IMR-90 (cell line): ENCODE measurements around the gene CADM2. TPM values are rescaled to one million over a fixed set of nuclear protein-coding genes. Genes with fewer than 3 reads are reported as not detected.

Experiments used
- ATAC-seq: fragments of 200-7000 bp; cut with Tn5 transposase; 2 replicates; pipeline ENCODE4 v1.9.1; 2020; ENCODE audit warnings: low read depth, mild to moderate bottlenecking, moderate library complexity
- BruUV-seq: library from RNA; stranded (reverse); fragments of 400-500 nt; replicated peaks from 2 replicates; lab custom pipeline; 2021; lab: Mats Ljungman, UMichigan
- CTCF ChIA-PET: fragments of 300-600 bp; formaldehyde crosslinking; extraction: SDS; loops from one replicate; lab custom pipeline; 2021; ENCODE audit warnings: antibody characterized with exemption; lab: Yijun Ruan, JAX
- POLR2A ChIA-PET: fragments of 300-600 bp; sonication (Branson Sonifier 250); formaldehyde crosslinking; loops from one replicate; lab custom pipeline; 2022; ENCODE audit warnings: antibody characterized with exemption; ENCODE audit not compliant: unreplicated experiment; lab: Charles Lee
- DNase-seq: peaks from one replicate; pipeline ENCODE4 v3.0.0; 2013
- H2AFZ ChIP-seq: replicated peaks from 2 replicates; pipeline ENCODE3; 2013; ENCODE audit warnings: low read length, mild to moderate bottlenecking; ENCODE audit not compliant: poor library complexity
- H2AK5ac ChIP-seq: 2 replicates; pipeline ENCODE4 v1.6.1; 2013; ENCODE audit warnings: low read depth, low read length, inconsistent platforms
- H2AK9ac ChIP-seq: replicated peaks from 2 replicates; pipeline ENCODE3; 2013; ENCODE audit warnings: mild to moderate bottlenecking, low read depth, low read length, moderate library complexity; ENCODE audit not compliant: poor library complexity
- H2BK120ac ChIP-seq: 2 replicates; pipeline ENCODE4 v1.6.1; 2013; ENCODE audit warnings: low read depth, low read length, inconsistent platforms
- H2BK15ac ChIP-seq: 3 replicates; pipeline ENCODE4 v1.6.1; 2013; ENCODE audit warnings: low read depth, low read length, inconsistent platforms
- H2BK20ac ChIP-seq: 2 replicates; pipeline ENCODE4 v1.6.1; 2013; ENCODE audit warnings: low read depth, mild to moderate bottlenecking, inconsistent platforms, low read length, moderate library complexity
- H2BK5ac ChIP-seq: 2 replicates; pipeline ENCODE4 v1.6.1; 2013; ENCODE audit warnings: mild to moderate bottlenecking, low read depth, low read length, inconsistent platforms; ENCODE audit not compliant: poor library complexity, severe bottlenecking
- H3K14ac ChIP-seq: replicated peaks from 2 replicates; pipeline ENCODE4 v1.6.1; 2013; ENCODE audit warnings: low read depth, low read length, inconsistent platforms
- H3K18ac ChIP-seq: 2 replicates; pipeline ENCODE4 v1.6.1; 2013; ENCODE audit warnings: low read depth, low read length, control low read depth
- H3K23ac ChIP-seq: 2 replicates; pipeline ENCODE4 v1.6.1; 2013; ENCODE audit warnings: low read depth, low read length, inconsistent platforms
- H3K27ac ChIP-seq: 2 replicates; pipeline ENCODE4 v1.5.1; 2013; ENCODE audit warnings: mild to moderate bottlenecking, control low read depth, low read length; ENCODE audit not compliant: insufficient read depth
- H3K27me3 ChIP-seq: 2 replicates; pipeline ENCODE4 v1.6.1; 2013; ENCODE audit warnings: low read length; ENCODE audit not compliant: control insufficient read depth, insufficient read depth
- H3K36me3 ChIP-seq: 2 replicates; pipeline ENCODE4 v1.6.1; 2013; ENCODE audit warnings: low read length, mixed read lengths; ENCODE audit not compliant: control insufficient read depth, insufficient read depth
- H3K4ac ChIP-seq: 2 replicates; pipeline ENCODE4 v1.6.1; 2013; ENCODE audit warnings: low read depth, low read length, inconsistent platforms
- H3K4me1 ChIP-seq: 2 replicates; pipeline ENCODE4 v1.6.1; 2013; ENCODE audit warnings: low read length, mixed read lengths; ENCODE audit not compliant: control insufficient read depth, insufficient read depth
- H3K4me2 ChIP-seq: 2 replicates; pipeline ENCODE4 v1.6.1; 2013; ENCODE audit warnings: low read depth, mild to moderate bottlenecking, control low read depth, low read length, moderate library complexity
- H3K4me3 ChIP-seq: 2 replicates; pipeline ENCODE4 v1.5.1; 2013; ENCODE audit warnings: low read depth, mild to moderate bottlenecking, control low read depth, low read length, moderate library complexity; ENCODE audit not compliant: insufficient read depth
- H3K56ac ChIP-seq: 2 replicates; pipeline ENCODE4 v1.6.1; 2013; ENCODE audit warnings: low read length, inconsistent platforms; ENCODE audit not compliant: insufficient read depth; ENCODE audit errors: extremely low read depth
- H3K79me1 ChIP-seq, 2 experiments: 2 replicates each; pipeline ENCODE4 v1.6.1; 2013; ENCODE audit warnings: low read length in 2 of 2, inconsistent platforms in 1 of 2, low read depth in 1 of 2
- H3K9ac ChIP-seq: 2 replicates; pipeline ENCODE4 v1.6.1; 2013; ENCODE audit warnings: low read depth, low read length, control low read depth
- H3K9me1 ChIP-seq: 2 replicates; pipeline ENCODE4 v1.6.1; 2013; ENCODE audit warnings: low read length, inconsistent platforms; ENCODE audit not compliant: insufficient read depth
- H3K9me3 ChIP-seq: 2 replicates; pipeline ENCODE4 v1.6.1; 2013; ENCODE audit warnings: low read length; ENCODE audit not compliant: control insufficient read depth, insufficient read depth
- H4K20me1 ChIP-seq: 2 replicates; pipeline ENCODE4 v1.6.1; 2013; ENCODE audit warnings: low read length, inconsistent platforms; ENCODE audit not compliant: insufficient read depth
- H4K5ac ChIP-seq: 2 replicates; pipeline ENCODE4 v1.6.1; 2013; ENCODE audit warnings: mild to moderate bottlenecking, low read depth, low read length, control low read depth
- H4K8ac ChIP-seq, 2 experiments: 2 replicates each; pipeline ENCODE4 v1.6.1; 2013; ENCODE audit warnings: low read depth in 2 of 2, low read length in 2 of 2, control low read depth in 1 of 2, inconsistent platforms in 1 of 2
- H4K91ac ChIP-seq: 2 replicates; pipeline ENCODE4 v1.6.1; 2013; ENCODE audit warnings: low read depth, low read length, inconsistent platforms; ENCODE audit not compliant: insufficient read depth
- CEBPB ChIP-seq: IDR thresholded peaks from 2 replicates; pipeline ENCODE4 v1.6.1; 2012; ENCODE audit warnings: low read depth, low read length, improper control_type of control experiment
- ELK1 ChIP-seq: fragments of 150-350 bp; IDR thresholded peaks from 2 replicates; pipeline ENCODE4 v1.6.1; 2016; ENCODE audit warnings: low read depth, mild to moderate bottlenecking, low read length, moderate library complexity, borderline replicate concordance
- MAZ ChIP-seq: IDR thresholded peaks from 2 replicates; pipeline ENCODE4 v1.6.1; 2012; ENCODE audit warnings: low read depth, mild to moderate bottlenecking, low read length, improper control_type of control experiment, moderate library complexity, borderline replicate concordance
- MXI1 ChIP-seq: IDR thresholded peaks from 2 replicates; pipeline ENCODE4 v1.6.1; 2012; ENCODE audit warnings: low read depth, mild to moderate bottlenecking, low read length, moderate library complexity, borderline replicate concordance
- NFE2L2 ChIP-seq: fragments of 150-350 bp; IDR thresholded peaks from 2 replicates; pipeline ENCODE4 v1.6.1; 2016; ENCODE audit warnings: low read depth, mild to moderate bottlenecking, low read length
- RCOR1 ChIP-seq: IDR thresholded peaks from 2 replicates; pipeline ENCODE4 v1.6.1; 2012; ENCODE audit warnings: mild to moderate bottlenecking, low read length, improper control_type of control experiment; ENCODE audit not compliant: insufficient replicate concordance
- RFX5 ChIP-seq: IDR thresholded peaks from 2 replicates; pipeline ENCODE4 v1.8.0; 2012; ENCODE audit warnings: low read depth, mild to moderate bottlenecking, low read length, moderate library complexity
- SMC3 ChIP-seq: fragments of 150-350 bp; IDR thresholded peaks from 2 replicates; pipeline ENCODE4 v1.6.1; 2016; ENCODE audit warnings: low read depth, mild to moderate bottlenecking, antibody characterized with exemption, low read length, moderate library complexity
- whole genome bisulfite sequencing, 2 experiments: methylation state at CpG; one replicate each; pipeline versions ENCODE4 v1.1.5 to v1.1.7; 2013; ENCODE audit warnings: missing lambda C conversion rate in 2 of 2; ENCODE audit not compliant: insufficient read length in 1 of 2; ENCODE audit errors: extremely low coverage in 2 of 2; 5-methylcytosine and 5-hydroxymethylcytosine counted together
- dilution Hi-C: fragments of 300-500 bp; cut with HindIII; formaldehyde crosslinking; loops from one replicate; pipeline ENCODE4 v1.14.3; 2018; ENCODE audit warnings: low sequenced_read_pairs; ENCODE audit not compliant: unreplicated experiment
- in situ Hi-C: fragments of 300-500 bp; cut with MboI; formaldehyde crosslinking; loops from 3 replicates; pipeline ENCODE4 v1.14.3; 2019; ENCODE audit warnings: low sequenced_read_pairs, inconsistent platforms, mixed read lengths
- intact Hi-C: fragments of 100-400 bp; cut with micrococcal nuclease; formaldehyde crosslinking; loops from 2 replicates; pipeline ENCODE4 v1.10.0; 2022
- polyA plus RNA-seq, 3 experiments: library from polyadenylated mRNA; depleted of rRNA; stranded (reverse); fragments of >200 nt; gene quantifications; 2 replicates each; pipeline ENCODE4 v1.2.3, GENCODE V29; 2012; ENCODE audit warnings: low replicate concordance in 1 of 3
- total RNA-seq: library from RNA; depleted of rRNA; stranded (reverse); fragments of >200 nt; gene quantifications from 2 replicates; pipeline ENCODE4 v1.2.3, GENCODE V29; 2012
- TF ChIP-seq, protein P1 (sequence below): fragments of 150-350 bp; IDR thresholded peaks from 2 replicates; pipeline ENCODE4 v1.6.1; 2017; ENCODE audit warnings: mild to moderate bottlenecking, antibody characterized with exemption, low read length, low read depth

The CADM2 gene
- total and polyA plus RNA-seq, 2 of the 4 experiments (the other 2 are of a cell fraction) = not detected

DNA sequence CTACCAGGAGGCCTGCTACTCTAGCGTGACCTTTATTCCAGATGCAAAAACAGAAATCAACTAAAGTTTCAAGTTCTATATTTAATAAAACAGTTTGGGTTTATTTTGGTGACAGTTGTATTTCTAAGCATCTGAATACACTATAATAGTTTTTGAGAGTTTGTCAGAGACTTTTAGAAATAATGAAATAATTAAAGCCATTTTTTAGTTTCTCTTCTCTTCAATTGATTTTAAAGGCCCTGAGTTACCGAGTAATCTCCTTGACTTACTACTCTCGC is 523.4 kb downstream of the CADM2 start:
- H3K4me1 ChIP-seq = no peaks in the 10 kb centered on the region
- ATAC-seq (no peak), DNase-seq (no peak)
- no peak overlapping the region for H4K91ac ChIP-seq
- WGBS, 2 experiments = no CpG with 5 or more reads among the region's 3 CpGs
- no peaks in the 10 kb centered on the region for H4K20me1 ChIP-seq
- no peak overlapping the region for H3K4ac ChIP-seq
- no peaks in the 10 kb centered on the region for H3K9me1 ChIP-seq
- CTCF ChIA-PET = no interaction called here
- no peak overlapping the region for H3K9ac ChIP-seq
- H3K36me3 ChIP-seq = no peaks in the 10 kb centered on the region
- H3K23ac ChIP-seq = no peak overlapping the region
- no peak overlapping the region for H2BK120ac ChIP-seq
- no peak overlapping the region for H2AK9ac ChIP-seq
- H3K9me3 ChIP-seq = no peaks in the 10 kb centered on the region
- H4K5ac ChIP-seq = no peak overlapping the region
- no TSS peak for BruUV-seq
- intact Hi-C loops (no loop called here), dilution Hi-C loops (no loop called here), in situ Hi-C loops (no loop called here)
- no peaks in the 10 kb centered on the region for H3K27me3 ChIP-seq
- POLR2A ChIA-PET = no interaction called here
- H2BK20ac ChIP-seq = no peak overlapping the region
- no peak overlapping the region for H2AK5ac ChIP-seq
- no peak overlapping the region for H3K4me2 ChIP-seq
- H3K4me3 ChIP-seq = no peak overlapping the region
- H4K8ac ChIP-seq = no peak overlapping the region
- H2BK15ac ChIP-seq = no peak overlapping the region
- H3K79me1 ChIP-seq = no peaks in the 10 kb centered on the region
- H2BK5ac ChIP-seq = no peak overlapping the region
- no peak overlapping the region for H2AFZ ChIP-seq
- H3K27ac ChIP-seq = no peak overlapping the region
- no peak overlapping the region for H3K14ac ChIP-seq
- TF ChIP-seq NFE2L2 (no peak), MXI1 (no peak), RCOR1 (no peak), MAZ (no peak), CEBPB (no peak), ELK1 (no peak), SMC3 (no peak), RFX5 (no peak)
- TF ChIP-seq, protein P1, sequence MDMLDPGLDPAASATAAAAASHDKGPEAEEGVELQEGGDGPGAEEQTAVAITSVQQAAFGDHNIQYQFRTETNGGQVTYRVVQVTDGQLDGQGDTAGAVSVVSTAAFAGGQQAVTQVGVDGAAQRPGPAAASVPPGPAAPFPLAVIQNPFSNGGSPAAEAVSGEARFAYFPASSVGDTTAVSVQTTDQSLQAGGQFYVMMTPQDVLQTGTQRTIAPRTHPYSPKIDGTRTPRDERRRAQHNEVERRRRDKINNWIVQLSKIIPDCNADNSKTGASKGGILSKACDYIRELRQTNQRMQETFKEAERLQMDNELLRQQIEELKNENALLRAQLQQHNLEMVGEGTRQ = no peak
- H3K18ac ChIP-seq = no peak overlapping the region
- no peak overlapping the region for H3K56ac ChIP-seq
